ENCODE measurements around the gene IMPDH1. TPM values are rescaled to one million over a fixed set of nuclear protein-coding genes. Genes with fewer than 3 reads are reported as not detected.

The IMPDH1 gene
- total RNA-seq, 1 donor from 2014 or later: 52.3 TPM

DNA sequence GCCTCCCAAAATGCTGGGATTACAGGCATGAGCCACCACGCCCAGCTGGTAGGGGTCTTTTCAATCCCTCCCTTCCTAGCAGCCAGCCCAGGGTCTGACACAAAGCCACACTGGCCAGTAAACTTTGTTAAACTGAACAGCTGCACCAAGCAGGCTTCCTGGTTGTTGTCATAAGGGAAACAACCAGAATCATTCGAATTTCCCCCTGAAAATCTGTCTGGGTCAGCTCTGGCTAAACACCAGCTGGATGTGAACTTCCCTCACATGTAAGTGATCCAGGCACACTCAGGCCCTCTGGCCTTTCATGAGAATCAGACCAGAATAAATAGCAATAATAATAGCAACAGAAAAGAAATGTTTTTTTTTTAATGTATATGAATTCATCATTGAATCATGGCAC is 7.4 kb downstream of the IMPDH1 start:
- no peaks in the 10 kb centered on the region for H3K27me3 ChIP-seq
- peaks cover 33% of the 10 kb centered on the region for H3K4me1 ChIP-seq
- H3K36me3 ChIP-seq: peaks cover 4 to 34% of the 10 kb centered on the region in 2 donors
- no peaks in the 10 kb centered on the region for H3K9me3 ChIP-seq
- TF ChIP-seq POLR2A (IDR thresholded peaks at IDR 0.05): no peak
- intact Hi-C loops (cut with DNase I): loop anchor here (10.0 kb wide), 2 partner anchors 52 to 1672 kb away; partner anchors contain the start of genes HILPDA and KLHDC10
- H3K4me3 ChIP-seq: no peak overlapping the region
- H3K27ac ChIP-seq: no peak overlapping the region
- DNase-seq (ENCODE audit: extremely low spot score in 2 of 2): no peak

DNA sequence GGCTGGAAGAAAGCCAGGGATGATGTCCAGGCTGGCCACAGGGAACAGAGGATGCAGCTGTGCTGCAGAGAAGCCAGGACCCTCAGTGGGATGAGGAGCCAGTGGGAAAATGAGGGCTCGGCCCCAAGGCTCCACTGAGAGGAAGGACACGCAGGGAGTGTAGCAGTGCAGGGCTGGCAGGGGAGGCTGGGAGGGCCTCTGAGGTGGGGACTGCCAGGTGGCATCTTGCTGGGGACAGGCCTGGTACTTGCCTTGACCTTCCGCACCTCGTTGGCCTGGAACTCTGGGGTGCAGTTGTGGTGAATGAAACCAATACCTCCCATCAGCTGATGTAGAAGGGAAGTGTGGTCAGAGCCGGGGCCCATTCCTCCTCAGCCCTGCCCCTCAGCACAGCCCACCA is 9.2 kb downstream of the IMPDH1 start:
- Histone ChIP-seq H3K4me3 (no peak overlapping the region), H3K27ac (no peak overlapping the region), H3K4me1 (peaks cover 21% of the 10 kb centered on the region), H3K27me3 (no peaks in the 10 kb centered on the region), H3K36me3 (peaks cover 4 to 52% of the 10 kb centered on the region in 2 donors), H3K9me3 (no peaks in the 10 kb centered on the region)
- no peak for DNase-seq (ENCODE audit: extremely low spot score in 2 of 2)
- TF ChIP-seq, protein P1, sequence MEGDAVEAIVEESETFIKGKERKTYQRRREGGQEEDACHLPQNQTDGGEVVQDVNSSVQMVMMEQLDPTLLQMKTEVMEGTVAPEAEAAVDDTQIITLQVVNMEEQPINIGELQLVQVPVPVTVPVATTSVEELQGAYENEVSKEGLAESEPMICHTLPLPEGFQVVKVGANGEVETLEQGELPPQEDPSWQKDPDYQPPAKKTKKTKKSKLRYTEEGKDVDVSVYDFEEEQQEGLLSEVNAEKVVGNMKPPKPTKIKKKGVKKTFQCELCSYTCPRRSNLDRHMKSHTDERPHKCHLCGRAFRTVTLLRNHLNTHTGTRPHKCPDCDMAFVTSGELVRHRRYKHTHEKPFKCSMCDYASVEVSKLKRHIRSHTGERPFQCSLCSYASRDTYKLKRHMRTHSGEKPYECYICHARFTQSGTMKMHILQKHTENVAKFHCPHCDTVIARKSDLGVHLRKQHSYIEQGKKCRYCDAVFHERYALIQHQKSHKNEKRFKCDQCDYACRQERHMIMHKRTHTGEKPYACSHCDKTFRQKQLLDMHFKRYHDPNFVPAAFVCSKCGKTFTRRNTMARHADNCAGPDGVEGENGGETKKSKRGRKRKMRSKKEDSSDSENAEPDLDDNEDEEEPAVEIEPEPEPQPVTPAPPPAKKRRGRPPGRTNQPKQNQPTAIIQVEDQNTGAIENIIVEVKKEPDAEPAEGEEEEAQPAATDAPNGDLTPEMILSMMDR (IDR thresholded peaks at IDR 0.05): no peak
- TF ChIP-seq POLR2A (IDR thresholded peaks at IDR 0.05) (no peak), POLR2AphosphoS5 (IDR thresholded peaks at IDR 0.05; ENCODE audit: insufficient read depth in 1 of 2, low read depth in 1 of 2) (no peak)
- intact Hi-C loops (cut with DNase I): loop anchor here (10.0 kb wide), 2 partner anchors 54 to 1674 kb away; partner anchors contain the start of genes HILPDA and KLHDC10

DNA sequence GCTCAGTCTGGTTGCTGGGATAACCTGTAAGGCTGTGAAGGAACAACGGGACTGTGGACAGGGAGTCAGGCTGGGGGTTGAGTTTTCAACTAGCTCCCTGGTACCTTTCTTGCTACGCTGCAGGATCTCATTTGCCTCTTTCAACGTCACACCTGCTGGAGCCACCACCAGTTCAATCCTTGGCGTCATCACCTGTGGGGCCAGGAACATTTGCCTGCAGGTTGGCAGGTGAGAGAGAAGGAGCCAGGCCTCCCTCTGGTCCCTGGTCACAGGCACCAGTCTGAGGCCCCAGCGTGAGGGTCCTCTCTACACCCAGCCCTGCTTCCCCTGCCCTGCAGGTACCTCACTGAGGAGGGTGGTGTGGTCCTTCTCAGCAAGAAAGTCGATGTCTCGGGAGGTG is 9.8 kb downstream of the IMPDH1 start:
- peaks cover 15% of the 10 kb centered on the region for H3K4me1 ChIP-seq
- H3K36me3 ChIP-seq: peaks cover 4 to 58% of the 10 kb centered on the region in 2 donors
- no peak overlapping the region for H3K27ac ChIP-seq
- intact Hi-C loops (cut with DNase I): loop anchor here (10.0 kb wide), 2 partner anchors 55 to 1675 kb away; partner anchors contain the start of genes HILPDA and KLHDC10
- no peak for DNase-seq (ENCODE audit: extremely low spot score in 2 of 2)
- TF ChIP-seq, protein P1 (IDR thresholded peaks at IDR 0.05): no peak
- TF ChIP-seq POLR2A (IDR thresholded peaks at IDR 0.05) (no peak), POLR2AphosphoS5 (IDR thresholded peaks at IDR 0.05; ENCODE audit: insufficient read depth in 1 of 2, low read depth in 1 of 2) (no peak)
- no peaks in the 10 kb centered on the region for H3K27me3 ChIP-seq
- H3K4me3 ChIP-seq: no peak overlapping the region
- no peaks in the 10 kb centered on the region for H3K9me3 ChIP-seq

DNA sequence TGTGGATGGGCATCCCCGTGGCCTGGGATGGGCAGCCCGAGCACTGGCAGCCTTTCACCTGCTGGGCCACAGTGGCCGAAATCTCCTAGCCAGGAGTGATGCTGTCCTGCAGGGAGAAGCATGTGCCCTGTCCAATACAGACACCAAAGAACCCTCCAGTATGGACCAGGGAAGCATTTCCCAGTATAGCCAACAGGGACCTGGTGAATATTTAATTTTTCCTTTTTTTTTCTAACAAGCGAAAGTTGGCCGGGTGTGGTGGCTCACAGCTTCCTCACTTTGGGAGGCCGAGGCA is 11.0 kb downstream of the IMPDH1 start:
- Histone ChIP-seq H3K4me3 (no peak overlapping the region), H3K4me1 (peaks cover 3% of the 10 kb centered on the region), H3K27me3 (no peaks in the 10 kb centered on the region), H3K27ac (no peak overlapping the region), H3K9me3 (no peaks in the 10 kb centered on the region), H3K36me3 (peaks cover 4 to 70% of the 10 kb centered on the region in 2 donors)
- intact Hi-C loops (cut with DNase I): no loop called here
- no peak for TF ChIP-seq POLR2A (IDR thresholded peaks at IDR 0.05)
- TF ChIP-seq, protein P1 (IDR thresholded peaks at IDR 0.05): peak in 2 of 3 experiments; percentile 2 to 16
- no peak for TF ChIP-seq POLR2AphosphoS5 (IDR thresholded peaks at IDR 0.05; ENCODE audit: insufficient read depth in 1 of 2, low read depth in 1 of 2)
- DNase-seq (ENCODE audit: extremely low spot score in 2 of 2): no peak

DNA sequence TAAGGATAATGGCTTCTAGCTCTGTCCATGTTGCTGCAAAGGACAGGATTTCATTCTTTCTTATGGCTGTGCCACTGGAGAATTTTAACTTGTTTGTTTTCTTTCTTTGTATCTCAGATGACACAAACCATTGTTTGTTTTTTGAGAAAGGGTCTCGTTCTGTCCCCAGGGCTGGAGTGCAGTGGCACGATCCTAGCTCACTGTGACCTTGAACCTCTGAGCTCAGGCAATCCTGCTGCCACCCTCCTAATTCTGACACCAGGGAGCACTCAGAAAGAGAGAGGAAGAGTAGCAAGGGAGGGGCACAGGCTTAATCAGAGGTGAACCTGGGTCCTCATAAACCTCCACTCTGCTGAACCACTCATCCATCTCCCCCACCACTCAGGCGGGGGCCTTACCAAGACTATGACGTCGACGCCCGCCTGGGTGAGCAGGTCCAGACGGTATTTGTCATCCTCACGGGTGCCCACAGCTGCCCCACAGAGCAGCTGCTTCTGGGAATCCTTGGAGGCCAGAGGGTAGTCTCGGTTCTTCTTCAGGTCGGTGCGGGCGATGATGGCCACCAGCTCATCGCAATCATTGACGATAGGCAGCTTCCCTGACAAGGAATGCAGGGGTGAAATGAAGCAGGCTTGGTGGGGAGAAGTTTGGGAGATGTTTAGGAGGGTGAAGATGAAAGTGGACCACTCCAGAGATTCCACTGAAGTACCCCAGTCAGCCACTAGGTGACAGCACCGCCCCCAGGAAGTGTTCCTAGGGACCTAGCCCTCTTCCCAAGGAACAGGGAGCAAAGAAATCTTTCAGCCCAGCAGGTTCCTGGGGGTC is 11.6 kb downstream of the IMPDH1 start:
- intact Hi-C loops (cut with DNase I): no loop called here

More for the DNA sequence above, 11.6 kb downstream of the IMPDH1 start:
- Histone ChIP-seq H3K27ac (no peak overlapping the region), H3K4me3 (no peak overlapping the region), H3K4me1 (no peaks in the 10 kb centered on the region), H3K27me3 (no peaks in the 10 kb centered on the region), H3K36me3 (peaks cover 4 to 76% of the 10 kb centered on the region in 2 donors), H3K9me3 (no peaks in the 10 kb centered on the region)
- DNase-seq (ENCODE audit: extremely low spot score in 2 of 2): no peak
- TF ChIP-seq POLR2A (IDR thresholded peaks at IDR 0.05): no peak
- TF ChIP-seq, protein P1 (IDR thresholded peaks at IDR 0.05): peak; percentile 65 to 91 (median 87)
- no peak for TF ChIP-seq POLR2AphosphoS5 (IDR thresholded peaks at IDR 0.05; ENCODE audit: insufficient read depth in 1 of 2, low read depth in 1 of 2)

Measured in vagina (tissue), 2 donors.